T-helper 1 cell treated with Interleukin-12 subunit alpha and Interleukin-12 subunit beta and Interleukin-4 antibody, amounts not matched to agents 30 ng/mL and 1 ng/mL, for 36 hours (primary cell): ENCODE measurements around the gene SERPINE1. TPM values are rescaled to one million over a fixed set of nuclear protein-coding genes. Genes with fewer than 3 reads are reported as not detected.
"Not testable (repeated sequence)": the region's sequence is repeated elsewhere in the genome, so short reads cannot be mapped to it uniquely, and the experiment has no call there.

ENCODE experiments used
- intact Hi-C: fragments of 100-400 bp; cut with micrococcal nuclease; formaldehyde crosslinking; loops from one replicate; pipeline ENCODE4 v1.15.1; 2024
- total RNA-seq: library from RNA; stranded (reverse); gene quantifications from 2 replicates; pipeline ENCODE4 v1.2.3, GENCODE V29; 2022

SERPINE1 gene
- total RNA-seq, result 0.17 TPM in 1 of 2 replicates, not detected in the other

GRCh38 chr7:101126651-101127459 lies at the start of gene SERPINE1:
Gene SERPINE1, plus strand, starts transcription at chr7:101127104. Its CDS starts 1,290 bp downstream, at chr7:101128394.
- intact Hi-C loops, result no loop called here

GRCh38 chr7:101077303-101078086 lies 49.4 kb upstream of the SERPINE1 start:
- intact Hi-C loops, result loop anchor here (1.0 kb wide), 5 partner anchors 8 to 278 kb away; partner anchors contain the start of gene TRIM56

- intact Hi-C loops, result loop anchor here (10.0 kb wide), 1 partner anchor 1283 kb away; no protein-coding TSS in a partner anchor
Observed at GRCh38 chr7:101081432-101081831, 45.5 kb upstream of the SERPINE1 start.

- intact Hi-C loops, result loop anchor here (1.0 to 10.0 kb wide), 12 partner anchors 8 to 1280 kb away; partner anchors contain the start of genes AP1S1, FIS1, PPP1R35 and UFSP1
Observed at GRCh38 chr7:101084865-101085161, 42.1 kb upstream of the SERPINE1 start.

- intact Hi-C loops, result loop anchor here (1.0 to 10.0 kb wide), 12 partner anchors 8 to 1279 kb away; partner anchors contain the start of genes AP1S1, FIS1, PPP1R35 and UFSP1
Observed at GRCh38 chr7:101085162-101085964, 41.5 kb upstream of the SERPINE1 start, which contains the start of gene TRIM56. Gene TRIM56, plus strand, starts transcription at chr7:101085481. Its CDS starts 1,832 bp downstream, at chr7:101087313.

- intact Hi-C loops, result loop anchor here (5.0 to 10.0 kb wide), 2 partner anchors 80 to 1277 kb away; partner anchors contain the start of gene VGF
Observed at GRCh38 chr7:101087334-101088068, 39.4 kb upstream of the SERPINE1 start.

GRCh38 chr7:101088069-101088425 lies 38.9 kb upstream of the SERPINE1 start:
- intact Hi-C loops, result loop anchor here (5.0 to 10.0 kb wide), 2 partner anchors 79 to 1277 kb away; partner anchors contain the start of gene VGF

GRCh38 chr7:101088858-101089529 lies 37.9 kb upstream of the SERPINE1 start:
- intact Hi-C loops, result loop anchor here (5.0 to 10.0 kb wide), 2 partner anchors 78 to 1276 kb away; partner anchors contain the start of gene VGF

GRCh38 chr7:101089876-101090275 lies 37.0 kb upstream of the SERPINE1 start:
- intact Hi-C loops, result loop anchor here (5.0 to 10.0 kb wide), 2 partner anchors 77 to 1275 kb away; partner anchors contain the start of gene VGF

- intact Hi-C loops, result not testable (repeated sequence)
Observed at GRCh38 chr7:101092266-101092905, 34.5 kb upstream of the SERPINE1 start.

- intact Hi-C loops, result no loop called here
Observed at GRCh38 chr7:101093906-101094305, 33.0 kb upstream of the SERPINE1 start.

GRCh38 chr7:101094376-101094775 lies 32.5 kb upstream of the SERPINE1 start:
- intact Hi-C loops, result no loop called here

- intact Hi-C loops, result no loop called here
Observed at GRCh38 chr7:101094791-101095375, 32.0 kb upstream of the SERPINE1 start.

GRCh38 chr7:101096331-101096956 lies 30.5 kb upstream of the SERPINE1 start:
- intact Hi-C loops, result no loop called here

- intact Hi-C loops, result no loop called here
Observed at GRCh38 chr7:101096957-101097347, 30.0 kb upstream of the SERPINE1 start.

- intact Hi-C loops, result no loop called here
Observed at GRCh38 chr7:101097561-101097960, 29.3 kb upstream of the SERPINE1 start.

GRCh38 chr7:101099969-101100781 lies 26.7 kb upstream of the SERPINE1 start:
- intact Hi-C loops, result no loop called here
